ENCODE measurements around the gene CFAP46. TPM values are rescaled to one million over a fixed set of nuclear protein-coding genes. Genes with fewer than 3 reads are reported as not detected.

CFAP46 gene
- total and polyA plus RNA-seq, 2 experiments from 2014 or later: 3.1 to 5.4 TPM

DNA sequence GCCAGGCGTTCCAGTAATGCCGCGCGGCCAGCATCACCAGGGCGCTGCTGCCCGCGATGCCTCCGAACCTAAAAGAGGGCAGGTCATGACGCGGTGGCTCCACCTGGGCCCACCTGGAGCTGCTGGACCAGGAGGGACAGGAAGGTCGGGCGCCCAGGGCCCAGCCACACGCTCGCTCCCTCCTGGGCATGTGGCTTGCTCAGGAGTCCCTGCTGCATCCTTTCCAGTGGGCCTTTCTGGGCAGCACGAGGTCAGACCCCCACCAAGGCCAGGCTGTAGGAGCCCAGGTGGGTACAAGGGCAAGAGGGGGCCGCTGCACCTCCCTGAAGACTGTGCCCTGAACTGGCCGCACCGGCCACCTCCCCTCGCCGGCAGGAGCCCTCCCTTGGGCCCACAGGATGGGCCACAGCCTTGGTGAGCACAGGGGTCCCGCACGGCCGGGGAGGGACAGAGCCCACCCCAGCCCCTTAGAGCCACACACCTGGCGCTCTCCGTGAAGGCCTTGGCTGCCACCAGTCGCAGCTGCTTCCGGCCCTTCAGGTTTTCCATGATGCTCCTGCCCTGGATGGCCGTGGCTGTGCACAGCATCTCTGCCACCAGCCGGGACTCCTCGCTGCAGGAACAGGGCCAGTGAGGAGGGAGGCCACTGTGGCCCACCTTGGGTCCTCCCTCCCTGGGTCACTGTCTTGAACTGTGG lies 43.2 kb downstream of the CFAP46 start (continued):
- TF ChIP-seq NANOG (IDR thresholded peaks at IDR 0.05; ENCODE audit: borderline replicate concordance) (no peak), POLR2AphosphoS5 (IDR thresholded peaks at IDR 0.05; ENCODE audit: low read depth) (no peak), REST (IDR thresholded peaks at IDR 0.05; ENCODE audit: unreplicated experiment) (no peak), EZH2 (IDR thresholded peaks at IDR 0.05; ENCODE audit: low read depth, unreplicated experiment) (no peak)

DNA sequence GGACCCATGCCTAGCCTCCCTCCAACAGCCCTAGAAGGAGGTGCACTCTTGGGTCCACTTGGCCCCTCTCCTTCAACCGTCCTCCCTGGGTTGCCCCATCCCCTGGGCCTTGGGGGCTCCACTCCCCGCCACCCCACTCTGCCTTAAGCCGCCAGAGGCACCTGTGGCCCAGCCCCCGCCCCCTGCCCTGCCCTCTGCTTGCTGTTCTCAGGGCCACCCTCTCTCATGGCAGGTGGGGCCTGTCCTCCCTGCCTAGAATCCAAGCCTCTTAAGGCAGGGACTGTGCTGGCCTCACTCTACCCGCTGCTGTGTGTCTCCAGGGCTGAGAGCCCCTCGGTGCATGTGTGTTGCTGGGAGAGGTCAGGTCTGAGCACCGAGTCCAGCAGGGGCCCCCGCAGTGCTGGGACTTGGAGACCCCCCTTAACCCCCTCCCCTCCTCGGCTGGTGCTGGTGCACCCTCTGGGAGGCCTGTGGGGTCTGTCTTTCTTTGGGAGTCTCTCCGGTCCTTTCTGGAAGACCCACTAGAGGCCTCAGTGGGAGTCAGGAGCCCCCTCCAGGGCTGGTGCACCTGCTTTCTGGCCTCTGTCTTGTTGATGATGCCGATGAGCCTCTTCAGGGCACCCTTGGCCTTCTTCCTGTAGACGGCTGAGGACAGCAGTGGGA lies 43.8 kb downstream of the CFAP46 start:
- no peak for ATAC-seq
- H3K4me2 ChIP-seq: no peak overlapping the region
- Mint-ChIP-seq H3K4me3 (no peak overlapping the region), H3K27ac (no peak overlapping the region), H3K36me3 (ENCODE audit: low read depth) (peaks cover 7% of the 10 kb centered on the region; the same call in 1 of the 3 replicates), H3K27me3 (ENCODE audit: insufficient read depth, low read depth, poor library complexity) (no peaks in the 10 kb centered on the region), H3K4me1 (peaks cover 7% of the 10 kb centered on the region), H3K9me3 (peaks cover 20% of the 10 kb centered on the region)
- H3F3A ChIP-seq (replicated peaks; ENCODE audit: low read depth): no peaks in the 10 kb centered on the region
- no peak overlapping the region for H3K27ac ChIP-seq (ENCODE audit: low read depth)
- no peaks in the 10 kb centered on the region for H3K4me1 ChIP-seq (ENCODE audit: insufficient read depth)
- H3K79me2 ChIP-seq (replicated peaks; ENCODE audit: insufficient read depth): no peaks in the 10 kb centered on the region
- DNase-seq (ENCODE audit: low spot score): no peak
- H2AFZ ChIP-seq: no peak overlapping the region
- H3K4me3 ChIP-seq: no peak overlapping the region
- no peaks in the 10 kb centered on the region for H4K20me1 ChIP-seq (replicated peaks; ENCODE audit: insufficient read depth)
- no peaks in the 10 kb centered on the region for H3K9me2 ChIP-seq (ENCODE audit: insufficient read depth)
- no peaks in the 10 kb centered on the region for H3K36me3 ChIP-seq (ENCODE audit: insufficient read depth)
- no peaks in the 10 kb centered on the region for H3K27me3 ChIP-seq (ENCODE audit: insufficient read depth)
- TF ChIP-seq EZH2 (IDR thresholded peaks at IDR 0.05; ENCODE audit: low read depth, unreplicated experiment) (no peak), ZNF462 (CRISPR knock-in tag; IDR thresholded peaks at IDR 0.05) (no peak), REST (IDR thresholded peaks at IDR 0.05; ENCODE audit: unreplicated experiment) (no peak), STAT1 (IDR thresholded peaks at IDR 0.05; ENCODE audit: unreplicated experiment) (no peak), ZNF114 (CRISPR knock-in tag; IDR thresholded peaks at IDR 0.05) (no peak), NANOG (IDR thresholded peaks at IDR 0.05; ENCODE audit: borderline replicate concordance) (no peak)
- TF ChIP-seq, protein P1, sequence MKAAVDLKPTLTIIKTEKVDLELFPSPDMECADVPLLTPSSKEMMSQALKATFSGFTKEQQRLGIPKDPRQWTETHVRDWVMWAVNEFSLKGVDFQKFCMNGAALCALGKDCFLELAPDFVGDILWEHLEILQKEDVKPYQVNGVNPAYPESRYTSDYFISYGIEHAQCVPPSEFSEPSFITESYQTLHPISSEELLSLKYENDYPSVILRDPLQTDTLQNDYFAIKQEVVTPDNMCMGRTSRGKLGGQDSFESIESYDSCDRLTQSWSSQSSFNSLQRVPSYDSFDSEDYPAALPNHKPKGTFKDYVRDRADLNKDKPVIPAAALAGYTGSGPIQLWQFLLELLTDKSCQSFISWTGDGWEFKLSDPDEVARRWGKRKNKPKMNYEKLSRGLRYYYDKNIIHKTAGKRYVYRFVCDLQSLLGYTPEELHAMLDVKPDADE (IDR thresholded peaks at IDR 0.05): no peak
